IPS DF 4.7 (cell line): ENCODE measurements around the gene IL16.

Source experiments
- DNase-seq: peaks from one replicate; pipeline ENCODE4 v3.0.0-alpha.2; 2013; ENCODE audit warnings: low spot score; ENCODE audit errors: extremely low read depth

Gene IL16

GRCh38 chr15:81292523-81293001 lies 95.9 kb downstream of the IL16 start:
- no peak for DNase-seq

GRCh38 chr15:81293728-81294515 lies 97.2 kb downstream of the IL16 start:
- no peak for DNase-seq

DNA sequence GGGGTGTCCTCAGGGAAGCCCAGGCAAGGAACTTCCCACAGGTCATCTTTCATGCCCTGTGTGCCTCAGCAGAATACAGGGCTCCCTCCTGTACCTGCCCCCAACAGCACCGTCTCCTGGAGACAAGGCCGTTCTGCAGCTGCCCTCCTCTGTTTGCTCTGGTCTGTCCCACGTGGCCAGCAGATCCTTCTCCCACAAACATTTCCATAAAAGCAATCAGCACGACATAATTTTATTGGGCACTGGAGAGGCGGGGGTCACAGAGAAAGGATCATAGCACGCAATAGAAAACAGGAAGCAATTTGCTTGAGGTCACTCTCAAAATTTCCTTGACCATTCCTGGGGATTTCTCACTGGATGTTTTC lies 97.8 kb downstream of the IL16 start:
- DNase-seq: no peak

DNA sequence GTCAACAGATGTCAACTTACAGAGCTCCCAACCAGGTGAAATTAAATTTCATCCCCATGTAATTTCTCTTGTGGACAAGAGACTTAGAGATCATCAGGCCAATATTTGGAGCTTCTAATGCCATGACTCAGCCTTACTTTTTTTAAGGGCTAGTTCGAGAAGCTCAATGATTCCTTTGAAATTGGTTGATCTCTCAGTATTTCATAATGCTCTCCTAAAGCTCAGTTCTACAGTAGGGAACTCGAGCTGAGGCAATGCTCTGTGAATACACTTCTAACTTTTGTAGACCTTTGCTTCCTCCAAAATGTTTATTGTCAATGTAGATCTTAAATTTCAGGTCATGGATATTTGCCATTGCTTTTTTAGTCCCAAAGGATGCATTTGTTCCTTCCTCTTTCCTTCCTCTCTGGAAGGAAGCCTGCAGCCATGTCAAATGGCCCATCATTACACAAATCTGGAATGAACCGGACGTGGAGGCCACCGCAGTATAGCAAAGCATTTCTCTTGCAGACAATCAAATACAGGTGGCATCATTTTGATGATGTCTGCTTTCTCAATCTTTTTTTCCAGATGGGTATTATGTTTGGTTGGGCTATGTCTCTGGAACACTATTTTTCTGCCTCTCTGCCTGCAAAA lies 98.9 kb downstream of the IL16 start:
- DNase-seq: no peak

- DNase-seq: no peak
Observed at GRCh38 chr15:81296186-81296585, 99.5 kb downstream of the IL16 start.

- no peak for DNase-seq
Observed at GRCh38 chr15:81296673-81297072, 100.0 kb downstream of the IL16 start.

- no peak for DNase-seq
Observed at GRCh38 chr15:81297147-81297572, 100.5 kb downstream of the IL16 start.

GRCh38 chr15:81297603-81298575 lies 101.2 kb downstream of the IL16 start:
- DNase-seq: no peak

GRCh38 chr15:81298611-81299010 lies 101.9 kb downstream of the IL16 start:
- no peak for DNase-seq

- no peak for DNase-seq
Observed at GRCh38 chr15:81299156-81299555, 102.5 kb downstream of the IL16 start.

DNA sequence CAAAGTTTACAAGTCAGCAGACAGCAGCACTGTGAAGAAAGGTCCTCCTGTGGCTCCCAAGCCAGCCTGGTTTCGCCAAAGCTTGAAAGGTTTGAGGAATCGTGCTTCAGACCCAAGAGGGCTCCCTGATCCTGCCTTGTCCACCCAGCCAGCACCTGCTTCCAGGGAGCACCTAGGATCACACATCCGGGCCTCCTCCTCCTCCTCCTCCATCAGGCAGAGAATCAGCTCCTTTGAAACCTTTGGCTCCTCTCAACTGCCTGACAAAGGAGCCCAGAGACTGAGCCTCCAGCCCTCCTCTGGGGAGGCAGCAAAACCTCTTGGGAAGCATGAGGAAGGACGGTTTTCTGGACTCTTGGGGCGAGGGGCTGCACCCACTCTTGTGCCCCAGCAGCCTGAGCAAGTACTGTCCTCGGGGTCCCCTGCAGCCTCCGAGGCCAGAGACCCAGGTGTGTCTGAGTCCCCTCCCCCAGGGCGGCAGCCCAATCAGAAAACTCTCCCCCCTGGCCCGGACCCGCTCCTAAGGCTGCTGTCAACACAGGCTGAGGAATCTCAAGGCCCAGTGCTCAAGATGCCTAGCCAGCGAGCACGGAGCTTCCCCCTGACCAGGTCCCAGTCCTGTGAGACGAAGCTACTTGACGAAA lies 103.1 kb downstream of the IL16 start:
- no peak for DNase-seq

DNA sequence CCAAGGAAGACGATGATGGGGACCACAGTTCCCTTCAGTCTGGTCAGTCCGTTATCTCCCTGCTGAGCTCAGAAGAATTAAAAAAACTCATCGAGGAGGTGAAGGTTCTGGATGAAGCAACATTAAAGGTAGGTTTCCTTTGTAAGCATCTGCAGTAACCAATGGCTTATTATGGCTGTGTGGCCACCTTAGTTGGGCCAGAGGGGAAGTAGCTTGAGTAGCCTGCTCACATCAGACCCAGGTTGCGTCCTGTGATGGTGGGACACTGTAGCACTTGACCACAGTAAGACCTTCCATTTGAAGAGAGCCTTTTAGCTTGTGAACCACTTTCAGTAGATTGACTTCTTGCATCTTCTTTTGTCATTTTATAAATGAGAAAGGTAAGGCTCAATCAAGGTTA lies 104.7 kb downstream of the IL16 start:
- DNase-seq: no peak

DNA sequence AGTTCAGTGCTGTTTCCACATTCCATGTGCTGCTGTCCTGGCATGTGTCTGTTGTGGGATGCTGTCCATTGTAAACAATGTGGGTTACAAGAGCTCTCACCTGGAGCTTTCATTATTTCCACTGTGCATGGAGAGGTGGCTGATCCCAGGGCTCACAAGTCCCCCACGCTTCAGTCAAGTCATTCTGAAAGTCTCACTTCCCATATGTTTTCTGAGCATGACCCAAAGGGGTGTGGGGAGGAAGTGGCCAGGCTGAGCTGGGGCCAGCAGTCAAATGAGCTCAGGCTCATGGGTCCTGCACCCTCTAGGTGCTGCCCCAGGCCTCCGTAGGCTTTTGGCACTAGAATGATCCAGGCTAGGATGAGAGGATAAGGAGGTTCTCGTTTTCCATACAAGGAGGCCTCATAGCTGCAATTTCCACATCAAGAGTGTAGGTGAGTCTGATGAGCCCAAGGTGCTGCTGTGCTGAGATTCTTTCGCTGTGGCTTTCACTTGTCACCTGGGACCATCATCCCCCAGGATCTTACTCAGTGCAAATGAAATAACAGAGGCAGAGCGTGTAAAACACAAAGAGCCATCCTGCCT lies 105.2 kb downstream of the IL16 start:
- no peak for DNase-seq

GRCh38 chr15:81302701-81303109 lies 106.0 kb downstream of the IL16 start:
- DNase-seq: no peak

- peak; percentile 33 for DNase-seq
Observed at GRCh38 chr15:81303244-81304225, 106.9 kb downstream of the IL16 start.

DNA sequence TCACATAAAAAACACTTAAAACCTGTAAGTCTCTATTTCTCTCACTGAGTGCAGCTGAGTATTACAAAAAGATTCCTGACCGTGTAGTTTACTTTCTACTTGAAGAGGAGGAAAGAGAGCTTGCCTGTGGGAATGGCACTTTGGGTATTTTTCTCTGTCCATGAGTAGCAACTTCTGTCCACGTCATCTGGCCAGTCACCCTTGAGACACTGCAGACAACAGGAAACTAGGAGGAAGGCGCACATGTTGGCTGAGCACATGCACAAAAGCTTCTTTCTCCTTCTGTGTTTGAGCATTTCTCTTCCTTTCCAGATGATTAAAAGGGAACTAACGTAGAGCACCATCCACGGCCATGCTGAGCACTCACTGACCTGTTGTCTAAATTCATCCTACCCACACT lies 107.5 kb downstream of the IL16 start:
- no peak for DNase-seq

DNA sequence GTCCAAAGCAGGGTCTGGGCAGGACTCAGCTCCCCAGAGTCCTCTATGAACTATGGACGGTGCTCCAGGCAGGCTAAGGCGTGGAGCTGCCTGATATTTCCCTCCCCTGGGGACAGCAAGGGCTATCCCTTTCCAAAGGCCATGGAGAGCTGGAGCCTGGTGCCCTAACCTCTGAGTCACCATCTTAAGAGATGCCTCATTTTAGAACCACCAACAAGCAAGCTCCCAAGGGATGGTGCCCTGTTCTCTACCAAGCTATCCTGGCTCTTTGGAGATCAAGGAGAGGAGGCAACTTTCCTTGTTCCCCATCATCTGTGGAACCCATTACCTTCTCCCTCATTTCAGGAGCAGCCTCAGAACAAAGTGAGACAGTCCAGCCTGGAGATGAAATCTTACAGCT lies 111.6 kb downstream of the IL16 start:
- no peak for DNase-seq

DNA sequence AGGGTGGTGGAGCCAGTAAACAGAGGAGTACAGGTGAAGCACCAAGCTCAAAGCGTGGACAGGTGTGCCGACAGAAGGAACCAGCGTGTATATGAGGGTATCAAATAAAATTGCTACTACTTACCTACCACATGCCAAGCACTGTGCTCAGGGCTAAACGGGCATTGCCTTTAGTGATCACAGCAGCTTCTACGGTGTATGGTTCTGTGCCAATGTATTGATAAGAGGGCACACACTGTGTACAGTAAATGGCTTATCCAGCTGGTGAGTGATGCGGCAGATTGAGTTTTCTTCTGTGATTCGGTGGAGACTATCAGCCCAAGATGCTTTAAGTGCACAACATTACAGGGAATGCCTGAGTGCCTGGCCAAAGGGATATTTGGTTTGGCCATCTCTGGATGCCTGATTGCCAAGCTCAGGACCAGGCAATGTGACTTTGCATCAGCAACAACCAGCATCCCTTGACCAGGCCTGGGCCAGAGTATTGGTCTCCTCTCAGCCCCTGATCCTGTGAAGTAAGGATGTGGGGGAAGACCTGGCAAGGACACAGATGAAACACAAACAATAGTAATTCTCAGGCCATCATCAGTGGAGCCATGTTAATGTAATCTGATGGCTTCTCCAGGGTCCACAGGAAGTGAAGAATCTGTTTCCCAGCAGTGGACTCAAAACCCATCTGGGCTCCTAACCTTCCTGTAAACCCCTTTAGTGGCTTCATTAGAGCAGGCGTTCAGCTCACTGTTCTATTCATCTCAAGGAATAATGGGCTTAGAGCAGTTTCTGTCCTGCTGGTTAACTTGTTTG lies 113.2 kb downstream of the IL16 start:
- DNase-seq: no peak

DNA sequence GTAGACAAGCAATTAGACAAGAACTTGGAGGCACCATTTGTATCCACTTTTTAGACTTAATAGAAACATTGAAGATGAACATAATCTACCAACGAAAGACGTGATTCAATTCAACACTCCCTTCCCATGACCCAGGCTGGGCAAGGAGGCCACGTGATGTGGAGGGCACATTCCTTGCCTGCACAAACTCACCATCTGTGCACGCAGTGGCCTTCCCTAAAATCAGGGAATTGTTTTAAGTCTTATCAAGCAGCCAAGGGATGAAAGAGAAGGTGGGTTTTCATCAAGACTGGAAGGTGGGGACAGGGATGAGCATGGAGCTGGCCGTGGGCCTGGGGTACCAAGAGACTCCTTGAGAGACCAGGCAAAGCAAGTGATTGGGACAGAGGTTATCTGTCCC lies 113.8 kb downstream of the IL16 start:
- DNase-seq: no peak
